AG10803 (cell line): ENCODE data around the gene IGSF23.
"Not testable (repeated sequence)": the region's sequence is repeated elsewhere in the genome, so short reads cannot be mapped to it uniquely, and the experiment has no call there.

ENCODE experiments used
- DNase-seq: peaks from one replicate; pipeline ENCODE4 v3.0.0; 2010; ENCODE audit warnings: low read depth
- H3K4me3 ChIP-seq: 2 replicates; pipeline ENCODE4 v1.5.1; 2011; ENCODE audit warnings: mild to moderate bottlenecking, low read length, control low read depth
- CTCF ChIP-seq: conservative IDR thresholded peaks from 2 replicates; pipeline ENCODE4 v1.5.1; 2011; ENCODE audit warnings: mild to moderate bottlenecking, low read length, control low read depth, inconsistent platforms

IGSF23 gene

DNA sequence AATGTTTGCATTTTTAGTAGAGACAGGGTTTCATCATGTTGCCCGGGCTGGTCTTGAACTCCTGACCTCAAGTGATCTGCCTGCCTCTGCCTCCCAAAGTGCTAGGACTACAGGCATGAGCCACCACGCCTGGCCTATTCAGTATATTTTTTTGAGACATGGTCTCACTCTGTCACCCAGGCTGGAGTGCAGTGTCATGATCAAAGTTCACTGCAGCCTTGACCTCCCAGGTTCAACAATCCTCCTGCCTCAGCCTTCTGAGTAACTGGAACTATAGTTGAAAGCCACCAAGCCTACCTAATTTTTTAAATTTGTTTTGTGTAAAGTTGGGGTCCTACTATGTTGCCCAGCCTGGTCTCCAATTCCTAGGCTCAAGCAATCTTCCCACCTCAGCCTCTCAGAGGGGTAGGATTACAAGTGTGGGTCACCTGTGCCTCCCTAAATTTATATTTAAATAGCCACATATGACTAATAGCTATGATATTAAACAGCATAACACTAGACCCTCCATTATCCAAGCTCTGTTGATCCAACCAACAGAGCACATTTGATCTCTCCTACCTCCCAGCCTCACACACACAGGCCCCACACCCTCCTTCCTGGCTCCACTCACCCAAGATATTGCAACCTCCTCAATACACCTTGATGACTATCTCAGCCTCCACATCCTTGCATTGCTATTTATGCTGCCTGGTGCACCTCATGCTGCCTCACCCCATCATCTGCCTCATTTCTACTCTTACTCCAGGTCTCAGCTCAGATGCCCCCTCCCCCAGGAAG is 55.8 kb downstream of the IGSF23 start:
- no peak for DNase-seq
- H3K4me3 ChIP-seq, result no peak overlapping the region
- no peak for TF ChIP-seq CTCF

DNA sequence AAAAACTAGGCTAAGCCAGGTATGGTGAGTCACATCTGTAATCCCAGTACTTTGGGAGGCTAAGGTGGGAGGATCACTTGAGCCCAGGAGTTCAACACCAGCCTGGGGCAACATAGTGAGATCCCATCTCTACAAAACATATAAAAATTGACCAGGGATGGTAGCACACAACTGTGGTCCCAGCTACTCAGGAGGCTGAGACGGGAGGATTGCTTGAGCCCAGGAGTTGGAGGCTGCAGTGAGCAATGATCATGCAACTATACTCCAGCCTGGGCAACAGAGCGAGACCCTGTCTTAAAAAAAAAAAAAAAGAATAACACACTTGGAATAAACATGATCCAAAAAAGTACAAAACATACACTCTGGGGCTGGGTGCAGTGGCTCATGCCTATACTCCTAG is 56.7 kb downstream of the IGSF23 start:
- DNase-seq, H3K4me3 ChIP-seq: not testable (repeated sequence)

- TF ChIP-seq CTCF, result no peak
- no peak within 1 kb of the TSS for H3K4me3 ChIP-seq
- no peak for DNase-seq
Measured at GRCh38 chr19:44671400-44671799, 58.0 kb downstream of the IGSF23 start, which contains the start of gene CEACAM19. Gene CEACAM19 (plus strand): TSS chr19:44671482. CDS start chr19:44671932, 450 bp downstream.

DNA sequence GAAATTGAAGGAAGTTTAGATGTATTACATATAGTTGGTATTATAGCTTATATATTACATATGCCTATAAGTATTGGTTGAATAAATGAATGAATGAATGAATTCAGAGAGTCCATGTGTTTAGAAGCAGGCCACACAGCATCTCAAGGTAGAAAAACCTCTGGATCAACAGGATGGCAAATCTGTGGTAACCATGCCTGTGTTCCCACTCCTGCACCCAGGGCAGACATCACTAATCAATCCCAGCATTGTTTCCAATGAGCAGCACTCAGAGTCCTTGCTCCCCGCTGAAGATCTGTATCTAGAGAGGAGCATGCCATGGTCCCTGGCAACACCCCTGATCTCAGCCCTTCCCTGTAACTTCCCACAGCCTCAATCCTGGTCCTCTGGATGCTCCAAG is 58.9 kb downstream of the IGSF23 start:
- no peak for TF ChIP-seq CTCF
- no peak overlapping the region for H3K4me3 ChIP-seq
- DNase-seq, result no peak

GRCh38 chr19:44673510-44673909 is 60.1 kb downstream of the IGSF23 start:
- TF ChIP-seq CTCF, result no peak
- DNase-seq, result no peak
- H3K4me3 ChIP-seq, result no peak overlapping the region

- no peak for DNase-seq
- TF ChIP-seq CTCF, result no peak
- no peak overlapping the region for H3K4me3 ChIP-seq
Measured at GRCh38 chr19:44675521-44675920, 62.2 kb downstream of the IGSF23 start.

GRCh38 chr19:44677019-44677811 is 63.9 kb downstream of the IGSF23 start:
- no peak overlapping the region for H3K4me3 ChIP-seq
- TF ChIP-seq CTCF, result no peak
- DNase-seq, result peak; percentile 56
